Measurements from ENCODE around the gene ATG7. TPM values are rescaled to one million over a fixed set of nuclear protein-coding genes. Genes with fewer than 3 reads are reported as not detected.
"Not testable (repeated sequence)": the region's sequence is repeated elsewhere in the genome, so short reads cannot be mapped to it uniquely, and the experiment has no call there.

ATG7 gene
- total RNA-seq, 2 experiments from 2014 or later, result 26.9 to 35.1 TPM

DNA sequence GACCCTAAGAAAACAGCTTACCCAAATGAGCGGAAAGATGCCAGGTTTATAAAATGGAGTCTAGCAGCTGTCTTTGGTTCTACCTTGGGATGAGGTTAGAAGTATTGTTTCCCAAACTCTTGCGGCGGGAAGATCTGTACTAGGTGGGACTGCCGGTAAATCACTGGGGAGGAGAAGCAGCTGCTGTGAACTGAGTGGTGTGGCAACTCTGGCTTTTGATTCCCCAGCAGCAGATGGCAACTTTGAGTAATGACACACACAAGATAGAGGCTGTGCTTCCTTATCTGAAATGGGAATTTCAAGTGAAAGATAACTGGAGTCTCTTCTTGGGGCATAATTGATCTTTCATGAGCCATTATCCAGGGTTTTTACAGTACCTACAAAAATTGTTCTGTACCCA lies 184.9 kb downstream of the ATG7 start:
- CTCF ChIA-PET, result no interaction called here
- POLR2A ChIA-PET, result no interaction called here

DNA sequence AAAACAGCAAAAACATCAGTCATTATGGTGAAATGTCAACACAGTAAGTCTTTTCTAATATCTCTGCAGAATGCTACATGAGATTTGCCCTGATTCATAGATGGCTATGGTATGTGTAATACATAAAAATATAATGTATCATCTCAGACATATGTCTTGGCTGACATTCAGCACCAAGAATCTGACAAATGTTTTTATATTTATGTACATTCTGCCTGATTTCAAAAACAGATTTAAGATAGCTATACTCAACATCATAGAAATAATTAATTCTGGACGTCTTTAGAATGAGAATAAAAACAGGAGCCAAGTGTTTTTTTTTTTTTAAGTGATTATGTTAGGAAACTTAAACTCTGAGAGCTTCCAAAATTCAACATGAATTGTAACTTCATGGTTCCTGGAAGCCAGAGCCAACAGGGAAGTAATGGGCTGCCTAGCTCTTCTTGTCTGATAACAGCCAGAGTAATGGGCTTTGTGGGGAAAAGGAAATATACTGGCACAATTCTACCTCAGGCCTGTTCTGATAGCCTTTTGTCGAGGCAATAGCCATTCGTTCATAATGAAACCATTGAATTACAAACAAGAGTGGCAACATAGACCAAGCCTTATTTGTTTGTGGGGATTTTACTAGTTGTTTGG lies 187.1 kb downstream of the ATG7 start:
- POLR2A ChIA-PET, result no interaction called here
- Mint-ChIP-seq H3K9me3 (no peaks in the 10 kb centered on the region), H3K27ac (no peak overlapping the region), H3K36me3 (ENCODE audit: low read depth) (no peaks in the 10 kb centered on the region), H3K4me3 (no peak overlapping the region), H3K4me1 (no peaks in the 10 kb centered on the region), H3K27me3 (no peaks in the 10 kb centered on the region)
- CTCF ChIA-PET, result interaction anchor here (0.6 kb wide), 1 partner anchor 235 kb away, joined by 3 read pairs; no protein-coding TSS in a partner anchor
- DNase-seq, result no peak

More for the DNA sequence above, 184.9 kb downstream of the ATG7 start:
- no peaks in the 10 kb centered on the region for H3K4me1 Mint-ChIP-seq
- H3K9me3 Mint-ChIP-seq, result no peaks in the 10 kb centered on the region
- H3K27ac Mint-ChIP-seq, result no peak overlapping the region
- no peak overlapping the region for H3K4me3 Mint-ChIP-seq
- H3K27me3 Mint-ChIP-seq, result no peaks in the 10 kb centered on the region
- no peaks in the 10 kb centered on the region for H3K36me3 Mint-ChIP-seq (ENCODE audit: low read depth)
- no peak for DNase-seq

DNA sequence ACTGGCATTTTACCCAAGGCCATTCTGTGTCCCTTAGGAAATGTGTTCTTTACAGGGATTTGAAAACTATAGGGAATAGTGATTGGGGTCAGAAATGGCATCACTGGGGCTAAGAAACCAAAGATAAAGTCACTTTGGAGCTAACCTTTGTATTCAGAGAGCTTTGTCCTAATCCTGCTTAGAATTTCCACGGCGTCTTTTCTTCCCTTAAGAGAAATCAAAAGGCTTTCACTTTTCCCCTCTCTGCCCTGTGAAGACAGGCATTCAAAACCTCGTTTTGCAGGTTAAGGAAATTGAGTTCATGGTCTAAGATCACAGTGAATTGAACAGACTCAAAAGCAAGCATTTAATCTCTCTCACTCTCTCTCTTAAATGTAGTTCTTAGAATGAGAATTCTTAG lies 189.0 kb downstream of the ATG7 start:
- Mint-ChIP-seq H3K27me3 (no peaks in the 10 kb centered on the region), H3K27ac (no peak overlapping the region), H3K4me3 (no peak overlapping the region), H3K36me3 (ENCODE audit: low read depth) (no peaks in the 10 kb centered on the region), H3K9me3 (no peaks in the 10 kb centered on the region), H3K4me1 (no peaks in the 10 kb centered on the region)
- DNase-seq, result no peak
- POLR2A ChIA-PET, result no interaction called here
- CTCF ChIA-PET, result no interaction called here

DNA sequence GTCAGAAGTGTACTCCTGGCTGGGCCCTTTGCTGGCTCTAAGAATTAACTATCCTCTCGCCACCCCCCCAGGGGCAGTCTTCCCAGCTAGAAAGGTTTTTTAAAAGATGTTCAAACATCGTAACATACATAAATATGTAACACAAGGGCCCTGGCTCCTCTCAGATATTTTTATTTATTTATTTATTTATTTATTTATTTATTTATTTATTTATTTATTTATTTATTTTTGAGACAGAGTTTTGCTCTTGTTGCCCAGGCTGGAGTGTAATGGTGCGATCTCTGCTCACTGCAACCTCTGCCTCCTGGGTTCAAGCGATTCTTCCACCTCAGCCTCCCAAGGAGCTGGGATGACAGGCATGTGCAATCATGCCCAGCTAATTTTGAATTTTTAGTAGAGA lies 190.5 kb downstream of the ATG7 start:
- DNase-seq; H3K36me3 Mint-ChIP-seq (ENCODE audit: low read depth); H3K4me1 Mint-ChIP-seq; H3K9me3 Mint-ChIP-seq; H3K27ac Mint-ChIP-seq; H3K4me3 Mint-ChIP-seq; CTCF ChIA-PET; H3K27me3 Mint-ChIP-seq; POLR2A ChIA-PET: not testable (repeated sequence)

DNA sequence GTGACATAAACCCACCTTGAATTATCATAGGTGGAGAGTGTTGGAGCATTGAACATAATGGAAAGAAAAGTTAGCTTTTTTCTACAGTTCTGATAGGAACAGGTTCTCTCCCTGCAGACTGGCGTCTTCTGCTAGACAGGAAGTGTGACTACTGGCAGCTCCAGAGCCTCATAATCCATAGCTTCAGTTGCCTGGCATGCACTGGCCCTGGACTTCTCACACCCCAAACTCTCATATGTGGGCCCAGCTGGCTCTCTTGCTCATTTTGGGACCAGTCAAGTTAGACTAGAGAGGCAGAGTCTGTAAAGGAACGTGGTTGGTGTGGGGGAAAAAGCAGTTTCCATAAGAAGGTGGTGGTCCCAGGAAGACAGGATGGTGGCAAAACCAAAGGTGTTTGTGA lies 191.4 kb downstream of the ATG7 start:
- Mint-ChIP-seq H3K9me3 (no peaks in the 10 kb centered on the region), H3K27me3 (no peaks in the 10 kb centered on the region), H3K36me3 (ENCODE audit: low read depth) (peaks cover 3% of the 10 kb centered on the region), H3K27ac (no peak overlapping the region), H3K4me3 (no peak overlapping the region), H3K4me1 (no peaks in the 10 kb centered on the region)
- no peak for DNase-seq
- POLR2A ChIA-PET, result no interaction called here
- CTCF ChIA-PET, result no interaction called here

DNA sequence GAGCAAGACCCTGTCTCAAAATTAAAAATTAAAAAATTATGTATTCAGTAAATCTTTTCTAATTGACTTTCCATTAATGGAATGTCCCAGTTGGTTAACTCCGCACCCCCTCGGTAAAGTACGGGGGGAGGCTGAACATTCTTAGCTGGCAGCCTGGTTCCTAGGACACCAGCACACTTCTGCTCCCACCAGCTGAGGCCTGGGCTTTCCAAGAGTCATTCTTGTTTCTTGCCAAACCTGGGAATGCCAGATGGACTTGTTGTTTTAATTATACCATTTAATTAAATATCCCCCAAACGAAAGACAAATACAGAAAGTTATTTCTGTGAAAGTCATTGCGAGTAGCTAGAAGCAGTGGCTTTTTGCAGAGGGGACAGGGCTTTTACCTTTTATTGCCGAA lies 192.2 kb downstream of the ATG7 start:
- H3K4me1 Mint-ChIP-seq, result no peaks in the 10 kb centered on the region
- H3K36me3 Mint-ChIP-seq (ENCODE audit: low read depth), result peaks cover 3% of the 10 kb centered on the region
- H3K27me3 Mint-ChIP-seq, result no peaks in the 10 kb centered on the region
- DNase-seq, result no peak
- CTCF ChIA-PET, result no interaction called here
- no peak overlapping the region for H3K27ac Mint-ChIP-seq
- no peak overlapping the region for H3K4me3 Mint-ChIP-seq
- no peaks in the 10 kb centered on the region for H3K9me3 Mint-ChIP-seq
- POLR2A ChIA-PET, result no interaction called here

DNA sequence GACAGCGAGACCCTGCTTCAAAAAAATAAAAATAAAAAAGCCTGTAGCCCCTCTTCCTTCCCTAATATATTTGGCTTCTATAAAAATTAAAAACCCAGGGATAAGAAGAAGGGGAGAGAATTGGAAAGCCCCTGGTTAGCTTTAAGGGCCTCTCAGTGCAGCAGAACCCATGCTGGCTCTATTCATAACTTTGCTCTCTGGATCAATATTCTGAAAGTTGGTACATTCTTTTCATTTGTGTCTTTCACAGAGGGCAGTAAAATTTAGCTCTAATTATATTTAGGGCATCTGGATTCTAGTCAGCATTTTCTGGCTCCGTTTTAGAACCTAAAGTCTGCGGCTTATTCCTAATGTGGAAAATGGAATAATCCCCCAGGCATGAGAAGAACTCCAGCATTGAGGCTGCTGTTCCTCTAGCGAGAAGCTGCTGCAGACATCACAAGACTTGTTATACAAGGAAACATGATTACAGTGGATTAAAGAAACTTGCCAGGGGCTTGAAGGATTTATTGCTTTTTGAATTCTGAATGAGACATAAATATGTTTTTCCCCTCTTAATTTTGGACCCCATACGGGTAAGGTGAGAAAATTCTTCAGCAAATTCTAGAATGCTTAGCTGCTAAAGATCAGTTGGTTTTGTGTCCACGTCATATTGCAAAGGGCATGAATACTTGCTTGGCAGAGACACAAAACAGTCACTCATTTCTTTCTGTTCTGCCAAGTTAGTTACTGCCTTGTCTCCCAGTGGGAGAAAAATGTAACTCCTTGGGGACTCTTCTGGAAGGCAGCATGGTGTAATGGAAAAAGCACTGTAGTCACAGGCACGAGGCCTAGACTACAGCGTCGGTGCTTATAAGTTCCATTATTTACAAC lies 193.8 kb downstream of the ATG7 start:
- H3K27me3 Mint-ChIP-seq, result no peaks in the 10 kb centered on the region
- peaks cover 3% of the 10 kb centered on the region for H3K36me3 Mint-ChIP-seq (ENCODE audit: low read depth)
- no peak overlapping the region for H3K4me3 Mint-ChIP-seq
- H3K9me3 Mint-ChIP-seq, result no peaks in the 10 kb centered on the region
- H3K4me1 Mint-ChIP-seq, result no peaks in the 10 kb centered on the region
- H3K27ac Mint-ChIP-seq, result no peak overlapping the region
- DNase-seq, result no peak
- POLR2A ChIA-PET, result no interaction called here
- CTCF ChIA-PET, result no interaction called here

DNA sequence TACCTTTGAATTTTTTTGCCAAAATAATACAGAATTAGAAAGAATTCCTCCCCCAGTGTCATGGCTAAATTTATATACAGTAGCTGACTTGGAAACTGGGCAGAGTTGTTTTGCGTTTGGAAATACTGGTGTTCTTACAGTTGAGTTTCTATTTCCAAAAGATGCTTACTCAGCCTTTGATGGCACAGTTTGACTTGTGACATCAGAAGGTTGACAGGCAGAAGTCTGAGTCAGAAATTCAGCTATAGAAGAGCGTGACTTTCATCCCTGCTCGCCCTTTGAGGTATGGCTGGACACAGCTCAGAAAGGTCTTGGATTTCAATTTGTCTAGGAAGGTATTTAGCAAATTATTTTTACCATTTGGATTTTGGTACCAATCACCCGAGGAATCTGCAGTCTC lies 195.7 kb downstream of the ATG7 start:
- no peak overlapping the region for H3K27ac Mint-ChIP-seq
- ChIA-PET POLR2A (no interaction called here), CTCF (no interaction called here)
- peaks cover 3% of the 10 kb centered on the region for H3K36me3 Mint-ChIP-seq (ENCODE audit: low read depth)
- no peaks in the 10 kb centered on the region for H3K9me3 Mint-ChIP-seq
- H3K27me3 Mint-ChIP-seq, result no peaks in the 10 kb centered on the region
- no peak for DNase-seq
- H3K4me1 Mint-ChIP-seq, result no peaks in the 10 kb centered on the region
- H3K4me3 Mint-ChIP-seq, result no peak overlapping the region

DNA sequence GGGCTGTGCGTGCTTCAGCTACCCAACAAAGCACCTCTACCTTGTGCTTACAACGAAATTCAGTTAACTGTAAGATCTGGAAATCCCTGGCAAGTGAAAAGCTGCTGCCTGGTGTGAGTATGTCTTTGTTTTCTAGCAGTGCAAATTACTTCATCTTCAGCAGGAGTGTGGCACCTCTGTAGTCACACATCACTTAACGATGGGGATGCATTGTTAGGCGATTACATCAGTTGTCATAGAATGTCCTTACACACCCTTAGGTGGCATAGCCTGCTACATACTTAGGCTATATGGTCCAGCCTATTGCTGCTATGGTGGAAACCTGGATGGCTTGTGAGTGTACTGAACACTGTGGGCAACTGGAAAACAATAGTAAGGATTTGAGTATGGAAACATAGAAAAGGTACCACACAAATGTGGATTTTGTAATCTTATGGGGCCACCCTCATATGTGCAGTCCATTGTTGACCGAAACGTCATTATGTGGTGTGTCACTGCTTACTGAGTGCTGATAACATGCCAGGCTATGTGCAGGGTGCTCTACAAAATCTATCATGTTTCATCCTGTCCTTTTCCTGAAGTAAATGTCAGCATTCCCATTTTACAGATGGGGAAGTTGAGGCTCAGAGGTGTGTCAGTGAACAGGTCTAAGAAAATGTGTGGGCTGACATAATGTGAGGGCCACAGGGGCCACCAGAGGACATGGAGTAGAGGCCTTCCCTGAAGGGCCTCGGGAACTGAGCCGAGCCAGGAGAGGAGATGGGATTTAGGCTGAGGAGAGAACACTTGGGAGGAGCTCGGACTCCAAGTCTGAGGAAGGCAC lies 198.0 kb downstream of the ATG7 start:
- Mint-ChIP-seq H3K27ac (no peak overlapping the region), H3K9me3 (no peaks in the 10 kb centered on the region), H3K27me3 (no peaks in the 10 kb centered on the region), H3K4me1 (no peaks in the 10 kb centered on the region), H3K36me3 (ENCODE audit: low read depth) (peaks cover 3% of the 10 kb centered on the region), H3K4me3 (no peak overlapping the region)
- ChIA-PET CTCF (no interaction called here), POLR2A (no interaction called here)
- no peak for DNase-seq

DNA sequence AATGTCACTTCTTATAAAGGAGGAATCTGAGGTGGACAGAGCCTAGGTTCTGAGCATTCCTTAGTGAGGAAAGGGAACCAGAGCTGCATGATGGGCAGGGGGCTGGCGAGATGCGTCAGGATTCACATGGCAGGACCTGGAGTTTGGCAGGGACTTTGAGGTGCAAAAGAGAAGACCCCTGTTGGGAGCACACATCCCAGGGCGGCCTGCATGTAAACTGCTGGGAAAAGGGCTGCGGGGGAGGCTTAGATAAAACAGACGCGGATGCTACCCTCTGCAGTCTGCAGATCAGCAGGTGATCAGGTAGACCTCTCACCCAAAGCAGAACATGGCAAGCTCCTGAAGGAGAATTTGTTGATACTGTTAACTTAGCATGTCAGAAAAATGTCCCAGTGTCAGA lies 203.1 kb downstream of the ATG7 start:
- no peaks in the 10 kb centered on the region for H3K27me3 Mint-ChIP-seq
- CTCF ChIA-PET, result no interaction called here
- DNase-seq, result no peak
- no peak overlapping the region for H3K27ac Mint-ChIP-seq
- POLR2A ChIA-PET, result no interaction called here
- H3K4me1 Mint-ChIP-seq, result peaks cover 3% of the 10 kb centered on the region
- H3K4me3 Mint-ChIP-seq, result no peak overlapping the region
- no peaks in the 10 kb centered on the region for H3K9me3 Mint-ChIP-seq
- no peaks in the 10 kb centered on the region for H3K36me3 Mint-ChIP-seq (ENCODE audit: low read depth)

DNA sequence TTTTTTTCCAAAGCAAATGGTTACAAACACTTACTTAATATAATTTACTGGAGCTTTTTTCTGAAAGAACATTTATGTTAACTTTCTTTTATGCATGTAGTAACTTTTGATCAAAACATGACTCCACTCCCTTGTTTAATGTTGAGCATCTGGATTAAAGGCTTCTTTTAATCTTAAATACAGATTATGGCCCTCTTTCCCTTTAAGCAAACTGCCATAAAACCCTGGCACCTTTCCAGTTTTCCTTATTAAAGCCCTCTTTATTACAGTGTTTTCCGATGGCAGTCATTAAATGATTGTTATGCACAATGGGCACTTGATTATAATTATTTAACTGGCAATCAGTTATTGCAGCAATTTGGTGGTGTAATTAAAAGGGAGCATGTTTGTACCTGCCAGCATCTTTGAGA lies 204.5 kb downstream of the ATG7 start:
- DNase-seq, result no peak
- Mint-ChIP-seq H3K9me3 (no peaks in the 10 kb centered on the region), H3K36me3 (ENCODE audit: low read depth) (no peaks in the 10 kb centered on the region), H3K4me1 (peaks cover 3% of the 10 kb centered on the region), H3K27me3 (no peaks in the 10 kb centered on the region), H3K4me3 (no peak overlapping the region), H3K27ac (no peak overlapping the region)
- POLR2A ChIA-PET, result no interaction called here
- CTCF ChIA-PET, result no interaction called here

DNA sequence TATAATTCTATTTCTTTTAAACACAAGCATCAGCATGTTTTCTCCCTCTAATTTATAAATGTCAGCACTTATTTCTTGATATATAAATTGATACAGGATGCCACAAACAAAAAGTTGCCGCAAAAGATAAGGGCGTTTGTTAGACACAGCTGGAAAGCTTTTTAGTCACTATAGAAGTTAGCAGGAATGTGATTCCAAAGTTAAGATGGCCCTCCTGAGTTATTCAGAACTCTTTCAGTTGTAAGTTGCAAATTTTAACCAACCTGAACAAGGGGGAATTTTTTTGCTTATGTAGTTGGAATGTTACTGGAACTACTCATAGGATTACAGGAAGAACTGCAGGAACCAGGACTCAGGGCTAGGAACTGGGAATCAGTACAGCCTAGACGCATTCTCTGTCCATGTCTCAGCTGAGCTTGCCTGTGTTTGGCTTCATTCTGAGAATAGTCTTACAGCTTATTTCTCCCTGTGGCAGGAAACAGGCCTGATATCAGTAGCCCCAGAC lies 205.3 kb downstream of the ATG7 start:
- no peaks in the 10 kb centered on the region for H3K9me3 Mint-ChIP-seq
- H3K27ac Mint-ChIP-seq, result no peak overlapping the region
- no peaks in the 10 kb centered on the region for H3K36me3 Mint-ChIP-seq (ENCODE audit: low read depth)
- peaks cover 3% of the 10 kb centered on the region for H3K4me1 Mint-ChIP-seq
- no peak overlapping the region for H3K4me3 Mint-ChIP-seq
- ChIA-PET POLR2A (no interaction called here), CTCF (no interaction called here)
- no peak for DNase-seq
- H3K27me3 Mint-ChIP-seq, result no peaks in the 10 kb centered on the region

DNA sequence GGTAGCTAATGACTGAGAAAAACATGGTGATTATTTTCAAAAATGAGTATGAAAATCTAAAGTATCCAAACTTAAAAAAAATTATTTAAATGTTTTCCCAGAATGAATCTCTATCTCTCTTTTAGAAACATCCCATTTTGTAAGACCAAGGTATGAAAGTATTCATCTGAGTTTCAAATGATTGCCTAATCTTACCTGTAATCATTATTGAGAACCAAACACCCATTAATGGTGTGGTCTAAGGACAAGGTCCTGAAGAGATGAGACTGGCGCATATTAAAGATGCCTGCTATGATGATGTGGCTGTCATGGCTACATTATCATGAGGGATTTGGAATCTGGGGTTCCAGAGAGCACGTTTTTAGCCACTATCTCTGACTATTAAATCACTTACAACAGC lies 206.0 kb downstream of the ATG7 start:
- Mint-ChIP-seq H3K4me3 (no peak overlapping the region), H3K27me3 (no peaks in the 10 kb centered on the region)
- CTCF ChIA-PET, result no interaction called here

More for the DNA sequence above, 206.0 kb downstream of the ATG7 start:
- POLR2A ChIA-PET, result no interaction called here
- Mint-ChIP-seq H3K36me3 (ENCODE audit: low read depth) (no peaks in the 10 kb centered on the region), H3K4me1 (peaks cover 3% of the 10 kb centered on the region), H3K9me3 (no peaks in the 10 kb centered on the region), H3K27ac (no peak overlapping the region)
- no peak for DNase-seq
